Activated naive CD8-positive, alpha-beta T cell treated with anti-CD3 and anti-CD28 coated beads, Interleukin-2, amount 50 U/mL, for 16 hours (primary cell): ENCODE data around the gene MELTF.

Source experiments
- DNase-seq: peaks from one replicate; pipeline ENCODE4 v3.0.0-alpha.2; 2020; ENCODE audit warnings: low read depth, low spot score

The MELTF gene

DNA sequence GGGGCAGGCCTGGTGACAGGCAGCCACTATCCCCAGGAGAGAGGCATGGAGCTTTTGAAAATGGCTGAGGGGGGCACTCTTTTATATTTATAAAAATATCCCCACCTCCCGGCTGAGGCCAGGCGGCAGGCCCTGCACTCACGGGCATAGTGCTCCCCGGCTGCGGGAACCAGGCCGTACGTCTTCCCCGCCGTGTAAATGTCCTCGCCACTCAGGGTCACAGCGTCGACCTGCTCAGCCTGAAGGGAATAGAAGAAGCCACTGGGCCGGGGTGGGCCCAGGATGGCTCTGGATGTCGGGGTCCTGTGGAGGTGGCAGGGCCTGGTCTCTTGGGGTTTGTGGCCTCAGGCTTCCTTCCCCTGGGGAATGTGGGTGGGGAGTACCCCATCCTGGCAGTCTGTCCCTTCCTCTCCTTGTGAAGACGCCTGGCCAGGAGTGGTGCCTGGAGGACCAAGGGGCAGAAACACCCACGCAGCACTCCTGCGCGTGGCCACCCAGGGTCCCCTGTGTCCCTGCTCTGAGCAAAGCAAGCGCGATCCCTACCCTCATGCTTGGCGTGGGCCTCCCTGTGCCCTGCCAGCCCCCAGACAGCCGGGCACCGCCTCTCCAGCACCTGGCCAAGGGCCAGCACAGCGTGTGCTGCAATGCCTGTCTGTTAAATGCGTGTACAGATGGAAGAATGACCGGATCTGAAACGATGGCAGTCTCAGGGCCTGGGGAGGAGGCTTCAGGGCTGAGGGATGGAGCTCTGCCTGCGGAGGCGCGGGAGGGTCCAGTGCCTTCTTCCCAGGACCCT lies 18.9 kb downstream of the MELTF start:
- no peak for DNase-seq

DNA sequence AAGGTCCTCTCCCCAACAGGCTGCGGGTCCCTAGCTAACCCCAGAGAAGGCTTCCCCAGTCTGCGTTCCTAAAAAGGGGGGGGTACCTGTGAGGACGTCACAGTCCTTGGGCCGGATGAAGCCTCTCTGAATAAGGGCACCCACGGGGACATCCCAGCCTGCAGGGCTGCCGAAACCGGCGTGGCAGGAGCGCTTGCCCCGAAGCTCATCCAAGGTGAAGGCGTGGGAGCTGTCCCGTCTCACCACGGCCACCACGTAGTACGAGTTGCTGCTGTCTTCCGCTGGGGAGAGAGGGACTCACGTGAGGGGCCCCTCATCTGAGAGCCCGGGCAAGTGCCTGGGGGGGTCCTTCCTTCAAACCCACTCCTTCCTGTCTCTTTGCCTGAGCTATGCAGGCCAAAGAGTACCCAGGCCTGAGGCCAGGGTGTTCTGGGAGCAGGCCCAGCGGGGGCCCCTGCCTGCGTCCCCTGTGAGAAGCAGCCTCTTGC lies 20.0 kb downstream of the MELTF start:
- no peak for DNase-seq

DNA sequence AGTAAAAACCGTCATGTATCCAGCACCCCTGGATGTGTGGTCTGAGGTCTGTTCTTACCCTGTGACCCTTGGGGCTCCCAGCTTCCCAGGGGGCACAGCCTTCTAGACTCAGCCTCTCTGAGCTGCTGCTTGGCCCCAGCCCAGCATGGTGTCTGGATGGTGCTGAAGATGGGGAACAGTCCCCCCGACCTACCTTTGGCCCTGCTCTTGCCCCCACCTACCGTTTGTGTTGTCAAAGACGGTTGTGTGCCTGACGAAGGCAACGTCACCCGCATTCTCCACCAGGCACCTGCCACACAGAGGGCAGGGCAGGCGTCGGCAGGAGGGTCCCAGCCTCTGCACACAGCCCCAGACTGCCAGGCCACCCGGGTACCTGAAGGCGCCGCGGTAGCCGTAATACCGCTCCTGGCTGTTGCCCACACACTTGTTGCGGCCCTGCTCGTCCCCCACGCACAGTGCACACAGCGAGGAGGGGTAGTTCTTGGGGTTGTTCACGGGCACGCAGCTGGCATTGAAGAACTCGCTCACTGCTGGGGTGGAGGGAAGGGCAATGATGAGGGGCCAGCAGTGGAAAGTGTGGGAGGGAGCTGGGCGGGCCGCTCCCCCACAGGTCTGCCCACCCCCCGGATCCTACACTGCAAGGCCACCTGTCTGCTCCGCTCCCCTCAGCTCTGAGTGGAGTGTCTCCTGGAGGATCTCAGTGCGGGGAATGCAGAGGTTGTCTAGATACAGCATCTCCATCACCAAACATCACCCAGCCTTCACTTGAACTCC lies 21.0 kb downstream of the MELTF start:
- DNase-seq = no peak

DNA sequence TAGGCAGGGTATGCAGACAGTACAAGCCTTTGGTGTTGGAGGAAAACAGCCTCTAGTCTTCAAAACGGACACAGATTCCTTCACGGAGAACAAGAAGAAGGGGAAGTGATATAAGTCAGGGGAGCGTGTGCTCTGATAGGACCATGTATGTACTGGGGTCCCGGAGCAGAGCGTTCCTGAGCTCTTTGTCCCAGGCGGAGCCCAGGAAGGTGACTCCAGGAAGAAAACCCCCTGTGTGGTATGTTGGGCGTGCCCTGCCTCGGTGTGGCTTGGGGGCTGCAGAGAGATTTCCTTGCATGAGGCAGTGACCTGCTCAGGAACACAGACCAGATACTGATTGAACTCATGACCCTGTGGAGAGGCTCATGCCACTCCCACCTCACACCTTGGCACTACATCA lies 21.7 kb downstream of the MELTF start:
- no peak for DNase-seq

DNA sequence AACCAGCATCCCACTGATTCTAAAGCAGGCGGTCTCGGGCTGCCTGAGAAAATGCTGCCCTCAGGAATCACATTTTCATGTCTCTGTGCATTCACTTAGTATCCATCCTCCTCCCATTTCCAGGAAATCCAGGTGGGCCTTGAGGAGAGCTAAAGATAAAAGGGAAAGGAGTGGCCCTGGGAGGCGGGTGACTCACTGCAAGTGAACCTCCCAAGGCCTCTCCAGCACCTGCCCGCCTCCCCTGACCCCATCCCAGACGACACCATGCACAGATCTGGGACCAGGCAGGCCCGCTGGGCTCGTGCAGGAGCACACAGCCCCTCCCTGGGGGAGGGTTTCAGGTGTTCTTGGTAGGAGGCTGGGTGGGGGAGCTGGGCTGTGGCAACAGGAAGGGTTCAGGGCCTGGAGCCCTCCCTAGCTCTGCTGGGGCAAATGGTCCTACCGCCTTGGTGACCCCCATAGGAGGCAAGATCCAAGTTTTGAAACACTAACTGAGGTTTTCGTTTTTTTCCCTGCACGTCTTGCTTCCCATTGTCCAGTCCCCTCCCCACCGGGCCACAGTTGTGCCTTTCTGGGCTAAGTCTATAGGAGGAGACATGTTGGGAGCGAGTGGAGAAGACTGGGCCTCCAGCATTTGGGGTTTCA lies 22.2 kb downstream of the MELTF start:
- no peak for DNase-seq

DNA sequence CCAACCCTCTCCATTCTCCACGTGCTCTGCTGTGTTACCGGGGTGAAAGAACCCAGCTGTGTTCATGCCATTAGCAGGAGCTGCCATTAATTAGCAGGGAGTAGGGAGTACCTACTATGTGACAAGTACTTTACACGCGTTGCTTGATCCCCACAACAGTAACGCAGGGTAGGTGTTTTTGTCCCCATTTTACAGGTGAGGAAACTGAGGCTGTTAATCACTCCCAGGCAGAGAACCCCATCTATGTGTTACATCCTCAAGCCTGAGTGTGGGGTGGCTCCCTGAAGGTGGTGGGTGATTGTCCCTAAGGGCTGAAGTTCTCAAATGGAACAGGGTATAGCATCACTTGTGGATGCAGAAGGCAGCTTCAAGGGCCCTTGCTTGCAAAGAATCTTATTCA lies 22.8 kb downstream of the MELTF start:
- DNase-seq = no peak

DNA sequence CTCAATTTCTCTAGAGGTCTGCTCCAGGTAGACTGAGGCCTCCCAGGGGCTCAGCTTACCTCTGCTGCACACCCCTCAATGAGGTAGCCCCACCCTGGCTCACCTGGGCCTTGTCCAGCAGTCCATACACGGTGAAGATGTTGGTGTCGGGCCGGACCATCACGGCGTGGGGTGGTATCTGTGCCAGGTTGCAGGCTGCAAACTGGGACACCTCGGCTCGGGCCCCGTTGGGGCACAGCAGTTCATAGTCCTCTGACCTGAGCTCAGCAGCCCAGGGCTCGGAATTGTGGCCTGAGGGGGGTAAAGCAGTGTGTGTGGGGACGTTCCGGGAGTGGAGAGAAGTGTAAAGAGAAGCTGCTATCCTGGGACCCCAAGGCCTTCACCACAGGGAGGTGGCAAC lies 23.2 kb downstream of the MELTF start:
- no peak for DNase-seq

DNA sequence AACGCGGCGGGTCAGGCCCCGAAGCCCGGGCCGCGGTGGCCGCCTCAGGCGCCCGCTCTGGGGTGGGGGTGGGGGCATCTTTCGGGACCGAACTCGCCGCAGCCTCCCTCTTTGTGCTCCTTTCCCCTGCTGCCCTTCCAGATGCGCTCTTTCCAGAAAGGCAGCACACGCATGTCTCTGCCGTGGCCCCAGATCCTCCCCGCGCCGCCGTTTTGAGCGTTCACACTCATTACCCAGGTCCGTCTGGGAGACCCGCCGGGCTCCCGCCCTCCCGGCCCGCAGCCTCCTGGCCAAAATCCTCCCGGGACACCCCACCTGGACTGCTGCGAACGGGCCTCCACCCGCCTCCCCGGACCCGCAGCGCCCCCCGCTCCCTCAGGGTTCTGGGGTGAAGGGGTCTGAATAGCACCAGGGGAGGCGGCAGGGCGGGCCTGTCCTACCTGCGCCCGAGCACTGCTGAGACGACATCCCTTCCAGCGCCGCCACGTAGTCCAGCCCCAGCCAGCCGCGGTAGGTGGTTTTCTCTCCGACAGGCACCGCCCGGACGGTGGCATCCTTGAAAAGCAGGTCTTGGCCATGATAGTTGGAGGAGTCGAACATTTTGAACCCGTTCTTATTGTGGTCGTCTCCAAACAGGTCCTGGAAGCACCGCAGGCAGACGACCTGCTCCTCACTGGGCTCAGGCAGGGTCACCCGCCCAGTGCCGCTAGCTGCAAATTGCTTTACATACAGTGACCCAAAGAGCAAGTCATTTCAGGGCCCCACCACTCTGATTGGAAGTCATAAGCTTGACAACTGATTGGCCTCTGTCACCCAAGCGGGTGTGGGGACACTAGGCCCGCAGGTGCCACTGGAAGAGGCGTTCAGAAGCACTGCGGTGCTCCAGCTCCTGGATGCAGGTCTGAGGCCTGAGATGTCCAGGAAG lies 25.9 kb downstream of the MELTF start:
- no peak for DNase-seq

DNA sequence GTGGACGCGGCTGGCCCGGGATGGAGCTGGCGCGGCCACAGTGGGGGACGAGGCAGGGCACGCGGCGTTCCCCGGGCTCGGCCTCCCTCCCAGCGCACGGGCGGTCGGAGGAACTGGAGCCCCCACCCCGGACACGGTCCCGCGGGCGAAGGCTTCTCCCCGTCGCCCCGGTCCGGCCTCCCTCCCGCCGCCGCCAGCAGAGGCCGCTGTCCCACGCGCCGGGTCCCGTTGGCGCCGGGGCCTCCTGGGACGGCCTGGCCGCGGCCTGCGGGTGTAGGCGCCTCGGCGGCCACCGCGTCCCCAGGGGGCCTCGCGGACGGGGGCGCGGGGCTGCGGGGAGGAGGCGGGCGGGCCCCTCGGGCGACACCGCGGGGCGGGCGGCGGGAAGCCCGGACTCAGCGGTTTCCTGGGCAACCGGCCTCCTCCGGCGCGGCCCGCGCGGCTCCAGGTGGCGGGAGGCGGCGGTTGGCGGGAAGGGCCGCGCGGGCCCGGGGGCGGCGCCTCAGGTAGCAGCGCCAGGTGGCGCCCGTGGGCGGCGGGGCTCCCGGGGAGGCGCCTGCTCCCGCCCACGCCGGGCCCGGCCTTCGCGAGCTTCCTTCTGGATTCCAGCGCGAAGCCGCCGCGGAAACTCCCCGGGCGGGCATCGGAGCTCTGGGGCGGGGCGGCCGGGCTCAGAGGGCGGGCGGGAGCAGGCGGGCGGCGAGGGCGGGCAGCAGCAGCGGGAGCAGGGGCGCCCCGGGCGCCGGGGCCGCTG lies 26.7 kb downstream of the MELTF start:
- DNase-seq = peak; percentile 49

DNA sequence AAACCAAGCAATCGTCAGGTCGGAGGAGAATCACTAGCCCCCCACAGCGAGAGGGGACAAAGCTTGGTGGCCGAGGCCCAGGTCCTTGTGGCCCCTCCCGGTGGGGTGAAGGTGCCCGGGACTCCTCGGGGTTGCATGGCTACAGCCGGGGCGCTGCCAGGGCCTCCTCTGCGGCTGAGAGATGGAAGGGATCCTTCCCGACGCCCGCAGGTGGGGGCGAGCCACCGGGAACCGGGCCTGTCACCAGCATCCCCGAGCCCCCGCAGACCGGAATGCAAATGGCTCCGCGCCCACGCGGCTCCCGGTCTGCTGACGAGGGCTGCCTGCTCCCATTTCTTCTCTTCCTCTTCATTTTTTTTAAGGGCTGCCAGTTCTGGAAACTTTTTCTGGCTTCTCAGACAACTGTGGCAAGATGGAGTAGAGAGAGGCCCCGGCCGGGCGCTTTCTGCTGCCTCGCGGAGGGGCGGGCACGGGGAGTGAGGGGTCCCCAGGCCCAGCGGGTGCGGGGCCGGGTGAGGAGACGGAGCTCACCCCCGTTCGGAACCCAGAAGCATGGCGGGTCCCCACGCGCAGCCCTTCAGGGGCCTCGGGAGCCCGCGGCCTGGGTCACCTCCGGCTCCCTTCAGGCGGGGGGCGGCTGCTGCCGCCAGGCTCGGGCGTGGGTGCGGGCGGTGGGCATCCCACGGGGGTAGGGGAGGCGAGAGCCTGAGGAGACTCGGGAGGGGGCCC lies 27.5 kb downstream of the MELTF start:
- no peak for DNase-seq

DNA sequence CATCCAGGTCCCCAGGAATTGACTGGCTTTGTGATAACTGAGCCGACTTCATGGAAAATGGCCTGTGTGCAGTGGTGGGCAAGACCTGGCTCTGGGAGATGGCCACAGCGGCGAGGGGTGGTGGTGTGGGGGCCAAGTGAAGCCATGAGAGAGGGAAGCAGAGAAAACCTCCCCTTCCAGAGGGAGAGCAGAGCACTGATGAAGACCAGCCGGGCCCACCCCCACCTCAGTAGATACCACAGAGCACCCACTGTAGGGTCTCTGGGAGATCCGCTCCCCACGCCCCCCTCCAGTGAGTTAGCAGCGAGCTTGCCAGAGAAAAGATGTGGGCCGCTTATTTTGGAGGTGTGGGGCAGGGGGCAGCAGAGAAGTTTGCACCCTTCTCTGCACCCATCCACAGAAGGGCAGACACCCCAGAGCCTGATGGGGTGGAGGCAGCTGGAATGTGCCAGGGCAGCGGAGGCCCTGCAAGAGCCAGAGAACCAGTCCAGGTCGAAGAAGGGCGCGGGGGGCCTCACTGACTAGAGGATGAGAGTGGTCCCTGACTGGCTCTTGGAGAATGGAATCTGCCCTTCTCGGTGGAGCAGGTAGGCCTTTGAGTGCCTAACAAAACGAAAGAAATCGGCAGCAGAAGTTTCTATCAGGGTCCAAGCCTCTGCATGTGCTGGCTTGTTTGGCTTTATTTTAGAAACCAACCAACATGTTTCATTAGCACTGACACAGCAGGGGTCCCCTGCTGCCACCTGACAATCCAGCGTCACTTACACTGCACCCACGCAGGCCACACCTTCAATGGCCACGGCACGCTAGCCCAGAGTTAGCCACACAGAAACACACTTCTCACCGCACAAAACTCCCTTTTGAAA lies 28.3 kb downstream of the MELTF start:
- DNase-seq = no peak

DNA sequence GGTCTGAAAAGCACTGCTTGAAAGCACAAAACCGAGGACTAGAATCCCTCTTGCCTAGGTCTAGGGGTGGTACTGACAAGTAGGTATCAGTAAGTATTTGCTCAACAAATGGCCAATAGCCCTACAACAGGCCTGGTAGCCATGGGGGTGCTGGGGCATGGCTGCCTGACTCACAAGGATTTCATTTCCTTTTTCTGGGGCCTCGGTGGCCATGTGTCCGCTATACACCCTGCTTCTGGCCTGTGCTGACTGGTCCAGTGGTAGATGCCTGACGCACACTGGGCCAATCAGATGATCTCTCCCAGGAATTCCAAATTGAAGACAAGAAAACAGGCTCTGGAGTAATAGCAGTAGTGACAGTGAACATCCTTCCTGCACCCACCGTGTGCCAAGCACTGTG lies 29.4 kb downstream of the MELTF start:
- DNase-seq = no peak

DNA sequence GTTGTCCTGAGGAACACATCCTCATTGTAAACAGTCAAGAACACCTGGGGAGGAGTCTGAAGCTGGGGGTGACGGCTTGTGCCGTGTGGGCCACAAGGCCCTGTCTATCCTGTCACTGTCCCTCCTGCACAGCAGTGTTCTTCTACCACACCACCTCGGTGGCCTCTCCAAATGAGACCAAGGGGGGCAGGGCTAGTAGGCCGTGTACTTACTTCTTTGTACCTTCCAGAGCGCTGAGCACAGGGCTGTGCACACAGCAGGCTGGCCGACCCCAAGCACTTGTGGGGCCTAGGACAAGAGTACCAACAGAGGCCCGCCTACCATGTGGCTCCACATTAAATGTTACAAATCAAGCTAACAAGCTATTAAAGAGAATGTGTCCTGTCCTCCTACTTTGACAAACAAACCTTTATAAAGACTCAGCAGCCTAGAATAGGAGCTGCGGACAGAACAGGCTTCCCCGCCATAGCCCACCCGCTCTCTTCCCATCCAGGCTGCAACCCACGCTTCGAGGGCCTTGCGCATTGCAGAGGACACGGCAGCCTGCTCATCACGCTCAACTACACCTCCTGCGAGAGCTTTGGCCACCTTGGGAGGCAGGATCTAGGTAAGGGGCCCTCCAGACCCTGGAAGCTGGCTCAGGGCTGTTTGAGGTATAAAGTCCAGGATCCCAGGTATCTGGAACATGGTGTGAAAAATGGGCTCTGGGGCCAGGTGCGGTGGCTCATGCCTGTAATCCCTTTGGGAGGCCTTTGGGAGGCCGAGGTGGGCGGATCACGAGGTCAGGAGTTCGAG lies 30.5 kb downstream of the MELTF start:
- no peak for DNase-seq

DNA sequence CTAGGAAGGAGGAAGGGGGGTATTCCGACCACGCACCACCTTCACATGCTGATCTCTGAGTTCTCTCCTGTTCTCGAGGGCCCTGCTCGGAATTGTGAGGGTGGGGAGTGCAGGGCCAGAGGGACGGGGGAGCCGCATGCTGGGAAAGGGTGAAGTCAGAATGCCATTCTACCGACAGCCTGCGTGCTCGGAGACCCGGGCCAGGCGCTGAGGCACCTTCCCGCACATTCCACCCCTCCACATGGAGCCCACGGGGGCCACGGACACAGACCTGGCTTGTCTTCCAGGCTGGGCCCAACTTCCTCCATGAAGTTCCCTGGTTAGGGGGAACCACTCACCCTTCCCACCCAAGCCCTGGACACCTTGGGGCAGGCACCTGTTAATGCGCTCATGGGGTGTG lies 32.3 kb downstream of the MELTF start:
- DNase-seq = no peak

DNA sequence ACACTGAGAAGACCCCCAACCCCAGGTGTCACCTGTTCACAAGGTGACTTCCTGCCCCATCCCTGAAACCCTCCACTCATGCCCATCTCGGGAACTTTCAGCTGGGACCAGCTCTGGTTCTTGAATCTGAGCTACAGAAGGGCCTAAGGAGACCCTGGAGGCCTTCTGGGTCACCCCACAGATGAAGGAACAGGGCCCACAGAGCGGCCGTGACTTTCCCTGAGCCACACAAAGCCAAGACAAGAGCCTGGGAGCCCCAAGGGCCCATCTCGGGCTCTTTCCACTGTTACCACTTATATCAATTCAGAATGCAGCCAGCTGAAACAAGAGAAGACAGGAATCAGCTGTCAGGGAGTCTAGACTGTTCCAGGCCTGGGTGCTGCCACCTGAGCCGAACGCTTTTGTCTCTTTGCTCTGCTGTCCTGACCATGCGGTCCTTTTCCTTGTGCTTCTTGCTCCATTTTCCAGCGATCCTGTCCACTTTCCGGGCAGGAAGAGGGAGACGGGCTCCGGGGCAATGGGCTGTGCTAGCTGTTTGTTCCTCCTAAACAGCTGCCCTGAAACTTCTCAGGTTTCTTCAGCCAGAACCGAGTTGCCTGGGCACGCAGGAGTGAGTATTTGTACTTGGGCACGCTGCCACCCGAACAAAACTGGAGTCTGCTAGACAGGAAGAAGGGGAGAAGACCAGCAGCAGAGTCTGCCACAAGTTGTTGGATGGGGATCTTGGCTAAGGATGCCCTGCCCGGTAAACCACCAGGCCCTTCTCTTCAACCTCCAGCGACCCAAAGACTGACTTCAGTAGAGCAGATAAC lies 33.0 kb downstream of the MELTF start:
- no peak for DNase-seq

DNA sequence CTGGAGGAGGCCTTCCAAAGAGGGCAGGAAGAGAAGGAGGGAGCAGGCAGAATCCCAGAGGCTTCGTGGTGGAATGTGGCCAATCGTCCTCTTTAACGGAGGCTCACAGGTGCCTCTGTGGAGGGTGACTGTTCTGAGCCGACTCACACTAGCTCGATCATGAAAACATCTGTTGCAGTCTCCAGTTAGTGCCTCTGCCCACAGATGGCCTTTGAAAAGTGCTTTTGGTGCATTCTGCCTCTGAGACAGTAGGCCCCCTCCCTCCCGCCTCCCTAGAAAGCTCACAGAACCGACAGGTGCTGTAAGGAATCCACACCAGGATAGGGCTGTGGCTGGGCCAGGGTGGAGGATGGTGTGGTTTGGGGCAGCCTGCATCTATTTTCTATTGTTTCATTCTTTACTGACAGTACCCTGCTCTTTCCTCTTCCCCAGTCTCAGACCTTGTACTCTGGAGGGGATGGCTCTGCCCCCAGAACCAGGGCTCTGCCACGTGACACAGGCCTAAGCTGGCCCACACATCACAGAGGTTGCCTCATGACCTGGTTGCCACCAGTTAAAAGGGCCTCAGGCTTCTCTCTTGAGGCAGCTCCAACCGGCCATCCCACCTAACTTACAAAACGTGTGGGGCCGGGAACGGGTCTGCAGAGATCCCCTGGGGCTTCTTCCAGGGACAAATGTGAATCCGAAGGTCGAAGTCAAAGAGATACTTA lies 33.8 kb downstream of the MELTF start:
- DNase-seq = no peak

DNA sequence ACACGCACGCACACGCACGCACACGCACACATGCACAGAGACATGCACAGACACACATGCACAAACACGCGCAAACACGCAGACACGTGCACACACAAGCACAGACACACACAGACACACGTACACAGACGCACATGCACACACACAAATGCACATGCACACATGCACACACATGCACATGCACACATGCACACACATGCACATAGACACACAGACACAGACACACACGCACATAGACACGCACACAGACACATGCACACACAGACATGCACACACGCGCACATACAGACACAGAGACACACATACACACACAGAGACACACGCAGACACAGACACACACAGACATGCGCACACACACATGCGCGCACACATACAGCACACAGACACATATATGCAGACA lies 34.6 kb downstream of the MELTF start:
- no peak for DNase-seq
